HepG2 (cell line): ENCODE data around the gene POU6F1. TPM values are rescaled to one million over a fixed set of nuclear protein-coding genes. Genes with fewer than 3 reads are reported as not detected.

Experiments used
- ATAC-seq: fragments of 200-7000 bp; cut with Tn5 transposase; 3 replicates; pipeline ENCODE4 v1.9.1; 2020; ENCODE audit warnings: mild to moderate bottlenecking, moderate library complexity
- BruUV-seq: library from RNA; stranded (reverse); fragments of 400-500 nt; replicated peaks from 2 replicates; lab custom pipeline; 2021; lab: Mats Ljungman, UMichigan
- CTCF ChIA-PET: fragments of 300-600 bp; formaldehyde crosslinking; extraction: SDS; loops from one replicate; lab custom pipeline; 2021; ENCODE audit warnings: low total read pairs, inconsistent platforms, low intra/inter-chr PET ratio; lab: Yijun Ruan, JAX
- POLR2A ChIA-PET: fragments of 350-600 bp; sonication (Branson Sonifier 250); formaldehyde crosslinking; loops from one replicate; lab custom pipeline; 2020; ENCODE audit warnings: antibody characterized with exemption, inconsistent platforms; lab: Yijun Ruan, JAX
- DNase-seq: peaks from one replicate; pipeline ENCODE4 v3.0.0-alpha.2; 2015; ENCODE audit warnings: low spot score
- FAIRE-seq: peaks from 3 replicates; lab custom pipeline; 2011; peaks lifted over from hg19 to GRCh38; lab: Jason Lieb, UNC
- H2AFZ ChIP-seq: one replicate; pipeline ENCODE4 v1.6.1; 2011; ENCODE audit warnings: low read length, inconsistent platforms
- H3K27ac ChIP-seq: fragments of 300-600 bp; 3 replicates; pipeline ENCODE4 v1.8.0; 2011; ENCODE audit warnings: mixed run types, mild to moderate bottlenecking, mixed read lengths, low read length, inconsistent platforms; ENCODE audit not compliant: insufficient read depth; ENCODE audit errors: extremely low read length
- H3K27me3 ChIP-seq, 2 experiments: fragments of 200-600 bp in 1 of 2; 2 replicates in 1 of 2; 3 replicates in 1 of 2; pipeline versions ENCODE4 v1.6.0 to v1.8.0; 2011; ENCODE audit warnings: low read length in 2 of 2, mild to moderate bottlenecking in 2 of 2, moderate library complexity in 2 of 2, inconsistent platforms in 1 of 2; ENCODE audit not compliant: insufficient read depth in 2 of 2, control insufficient read depth in 1 of 2
- H3K36me3 ChIP-seq, 2 experiments: fragments of 200-600 bp in 1 of 2; replicated peaks in 1 of 2; 2 replicates in 1 of 2; 3 replicates in 1 of 2; pipeline versions ENCODE4 v1.5.1 to v1.8.0; 2011; ENCODE audit warnings: low read length in 2 of 2, inconsistent platforms in 1 of 2; ENCODE audit not compliant: insufficient read depth in 2 of 2, control insufficient read depth in 1 of 2
- H3K4me1 ChIP-seq: 2 replicates; pipeline ENCODE4 v1.5.1; 2012; ENCODE audit warnings: low read length, inconsistent platforms; ENCODE audit not compliant: insufficient read depth
- H3K4me2 ChIP-seq: 2 replicates; pipeline ENCODE4 v1.6.0; 2011; ENCODE audit warnings: low read depth, low read length, inconsistent platforms
- H3K4me3 ChIP-seq, 3 experiments: fragments of 200-600 bp in 1 of 3; sonication (generic), shearing (Covaris generic) in 1 of 3; replicated peaks in 1 of 3; 2 replicates each; pipeline ENCODE4 v1.5.1; 2011 to 2016; ENCODE audit warnings: low read length in 3 of 3, inconsistent platforms in 2 of 3, low read depth in 2 of 3, mild to moderate bottlenecking in 2 of 3, control low read depth in 1 of 3, mixed read lengths in 1 of 3; ENCODE audit not compliant: insufficient read depth in 1 of 3
- H3K79me2 ChIP-seq: one replicate; pipeline ENCODE4 v1.6.1; 2011; ENCODE audit warnings: low read length, inconsistent platforms; ENCODE audit not compliant: insufficient read depth
- H3K9ac ChIP-seq: 2 replicates; pipeline ENCODE4 v1.6.0; 2011; ENCODE audit warnings: mild to moderate bottlenecking, low read depth, low read length, inconsistent platforms; ENCODE audit not compliant: insufficient read depth
- H3K9me3 ChIP-seq: 2 replicates; pipeline ENCODE4 v1.5.1; 2012; ENCODE audit warnings: mild to moderate bottlenecking, low read length
- H4K20me1 ChIP-seq: 2 replicates; pipeline ENCODE4 v1.6.0; 2011; ENCODE audit warnings: inconsistent platforms, mild to moderate bottlenecking, low read length, moderate library complexity; ENCODE audit not compliant: insufficient read depth
- CREM ChIP-seq, 2 experiments: sonication (generic) in 1 of 2; formaldehyde crosslinking in 1 of 2; IDR thresholded peaks; 2 replicates each; pipeline versions ENCODE4 v1.4.0 to v1.6.1; 2016 to 2020; ENCODE audit warnings: antibody characterized with exemption in 1 of 2, mild to moderate bottlenecking in 1 of 2, missing genetic modification reagents in 1 of 2
- DMTF1 ChIP-seq: sonication (generic); formaldehyde crosslinking; IDR thresholded peaks from 2 replicates; pipeline ENCODE4 v1.4.0; 2020; ENCODE audit warnings: mild to moderate bottlenecking, missing genetic modification reagents
- HOXA3 ChIP-seq: sonication (generic); formaldehyde crosslinking; IDR thresholded peaks from 2 replicates; pipeline ENCODE4 v1.5.0; 2020; ENCODE audit warnings: missing genetic modification reagents
- MXI1 ChIP-seq: IDR thresholded peaks from 3 replicates; pipeline ENCODE4 v1.6.1; 2012; ENCODE audit warnings: low read depth, low read length, inconsistent platforms, borderline replicate concordance
- MYC ChIP-seq: sonication (generic); formaldehyde crosslinking; IDR thresholded peaks from 2 replicates; pipeline ENCODE4 v1.9.0; 2021; ENCODE audit warnings: missing genetic modification reagents, borderline replicate concordance
- SMAD3 ChIP-seq: sonication (generic); formaldehyde crosslinking; IDR thresholded peaks from 2 replicates; pipeline ENCODE4 v1.4.0; 2020; ENCODE audit warnings: missing genetic modification reagents
- ZNF460 ChIP-seq: sonication (generic); formaldehyde crosslinking; IDR thresholded peaks from 2 replicates; pipeline ENCODE4 v1.5.1; 2020; ENCODE audit warnings: missing genetic modification reagents, mild to moderate bottlenecking, borderline replicate concordance
- ZSCAN29 ChIP-seq: sonication (generic); formaldehyde crosslinking; conservative IDR thresholded peaks from 2 replicates; pipeline ENCODE4 v1.4.0; 2020; ENCODE audit warnings: mild to moderate bottlenecking, missing genetic modification reagents
- WGBS: methylation state at CpG from one replicate; pipeline ENCODE4 v1.1.6; 2017; ENCODE audit warnings: low lambda C conversion rate; 5-methylcytosine and 5-hydroxymethylcytosine counted together
- in situ Hi-C: cut with HindIII; loops from 2 replicates; pipeline ENCODE4 v1.10.0; 2017; ENCODE audit warnings: low pct_unique_long_range_greater_than_20kb; ENCODE audit not compliant: extremely low pct_ligation_motif_present
- intact Hi-C: fragments of 100-400 bp; cut with micrococcal nuclease; formaldehyde crosslinking; loops from one replicate; pipeline ENCODE4 v1.10.0; 2022; ENCODE audit not compliant: unreplicated experiment
- polyA plus RNA-seq, 8 experiments: library from polyadenylated mRNA; depleted of rRNA in 3 of 8; stranded (reverse) in 7 of 8; unstranded in 1 of 8; fragments of >200 nt; fragmentation: Illumina TruSeq in 4 of 8; extraction: Trizol in 4 of 8; gene quantifications; 2 replicates each; pipeline versions ENCODE4 v1.2.1 to v1.2.3, GENCODE V29; 2011 to 2016; ENCODE audit warnings: low read depth in 4 of 8, missing spikeins in 1 of 8, mixed read lengths in 1 of 8; ENCODE audit not compliant: insufficient read depth in 1 of 8
- total RNA-seq, 5 experiments: library from RNA; depleted of rRNA; stranded (reverse); fragments of >200 nt; fragmentation: Illumina TruSeq; extraction: Trizol; gene quantifications; 2 replicates each; pipeline ENCODE4 v1.2.3, GENCODE V29; 2016; ENCODE audit warnings: low read depth in 1 of 5
- TF ChIP-seq, protein P1 (sequence below): sonication (generic); formaldehyde crosslinking; IDR thresholded peaks from 2 replicates; pipeline ENCODE4 v1.4.0; 2020; ENCODE audit warnings: missing genetic modification reagents
- TF ChIP-seq, protein P2 (sequence below): IDR thresholded peaks from 2 replicates; pipeline ENCODE4 v1.6.1; 2016; ENCODE audit warnings: missing compliant biosample characterization, missing genetic modification reagents, borderline replicate concordance

POU6F1 gene
- total and polyA plus RNA-seq, 2 of the 13 experiments (the other 11 are each of a cell fraction or from before 2014, with no cell fraction given) = 0.48 to 0.51 TPM

DNA sequence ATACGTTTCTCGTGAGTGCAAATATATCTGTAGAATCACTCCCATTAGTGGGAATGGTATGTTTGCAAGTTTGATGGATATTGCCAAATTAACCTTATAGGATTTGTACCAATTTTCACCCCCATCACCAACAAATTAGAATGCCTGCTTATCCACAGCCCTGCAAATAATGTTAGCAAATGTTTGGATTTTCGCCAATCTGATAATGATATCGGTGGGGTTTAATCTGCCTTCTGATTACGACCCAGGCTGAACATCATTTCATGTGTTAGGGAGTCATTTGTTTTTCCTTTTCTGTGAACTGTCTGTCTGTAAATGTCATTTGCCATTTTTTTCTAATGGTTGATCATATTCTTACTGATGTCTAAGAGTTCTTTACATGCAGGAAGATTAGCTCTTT, 16.7 kb upstream of the POU6F1 start:
- H3K79me2 ChIP-seq = no peaks in the 10 kb centered on the region
- DNase-seq (no peak), FAIRE-seq (no peak), ATAC-seq (no peak)
- peaks cover 5% of the 10 kb centered on the region for H3K4me1 ChIP-seq
- no peak overlapping the region for H3K4me2 ChIP-seq
- H3K36me3 ChIP-seq = no peaks in the 10 kb centered on the region
- H3K9me3 ChIP-seq = no peaks in the 10 kb centered on the region
- H3K4me3 ChIP-seq = no peak overlapping the region
- BruUV-seq = no TSS peak
- no peak overlapping the region for H3K9ac ChIP-seq
- intact Hi-C loops (no loop called here), in situ Hi-C loops (no loop called here)
- H4K20me1 ChIP-seq = no peaks in the 10 kb centered on the region
- H2AFZ ChIP-seq = no peak overlapping the region
- no peaks in the 10 kb centered on the region; a peak in 1 of 5 replicates for H3K27me3 ChIP-seq
- WGBS = 59% methylated on average over 5 of the region's 5 CpGs
- POLR2A ChIA-PET = no interaction called here
- CTCF ChIA-PET = no interaction called here
- TF ChIP-seq SMAD3 = no peak
- no peak for TF ChIP-seq ZSCAN29
- TF ChIP-seq, protein P1, sequence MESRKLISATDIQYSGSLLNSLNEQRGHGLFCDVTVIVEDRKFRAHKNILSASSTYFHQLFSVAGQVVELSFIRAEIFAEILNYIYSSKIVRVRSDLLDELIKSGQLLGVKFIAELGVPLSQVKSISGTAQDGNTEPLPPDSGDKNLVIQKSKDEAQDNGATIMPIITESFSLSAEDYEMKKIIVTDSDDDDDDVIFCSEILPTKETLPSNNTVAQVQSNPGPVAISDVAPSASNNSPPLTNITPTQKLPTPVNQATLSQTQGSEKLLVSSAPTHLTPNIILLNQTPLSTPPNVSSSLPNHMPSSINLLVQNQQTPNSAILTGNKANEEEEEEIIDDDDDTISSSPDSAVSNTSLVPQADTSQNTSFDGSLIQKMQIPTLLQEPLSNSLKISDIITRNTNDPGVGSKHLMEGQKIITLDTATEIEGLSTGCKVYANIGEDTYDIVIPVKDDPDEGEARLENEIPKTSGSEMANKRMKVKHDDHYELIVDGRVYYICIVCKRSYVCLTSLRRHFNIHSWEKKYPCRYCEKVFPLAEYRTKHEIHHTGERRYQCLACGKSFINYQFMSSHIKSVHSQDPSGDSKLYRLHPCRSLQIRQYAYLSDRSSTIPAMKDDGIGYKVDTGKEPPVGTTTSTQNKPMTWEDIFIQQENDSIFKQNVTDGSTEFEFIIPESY (CRISPR knock-in tag) = no peak
- no peak overlapping the region for H3K27ac ChIP-seq

DNA sequence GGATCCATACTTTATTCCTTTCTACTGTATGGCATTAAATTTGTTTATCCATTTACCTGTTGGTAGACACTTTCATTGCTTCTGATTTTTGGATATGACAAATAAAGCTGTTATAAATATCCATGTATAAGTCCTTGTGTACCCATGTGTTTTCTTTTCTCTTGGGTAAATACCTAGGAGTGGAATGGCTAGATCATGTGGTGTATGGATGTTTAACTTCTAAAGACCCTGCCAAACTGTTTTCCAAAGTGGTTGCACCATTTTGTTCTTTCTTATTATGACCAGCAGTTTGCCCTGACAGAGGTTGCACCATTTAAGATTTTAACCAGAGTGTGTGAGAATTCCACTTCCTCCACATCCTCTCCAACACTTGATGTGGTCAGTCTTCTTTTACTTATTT, 14.8 kb upstream of the POU6F1 start:
- Histone ChIP-seq H3K9ac (no peak overlapping the region), H3K79me2 (no peaks in the 10 kb centered on the region), H3K27ac (no peak overlapping the region), H3K9me3 (no peaks in the 10 kb centered on the region), H3K4me2 (no peak overlapping the region), H3K4me1 (peaks cover 11% of the 10 kb centered on the region; the same call in 1 of the 2 replicates), H3K36me3 (no peaks in the 10 kb centered on the region), H2AFZ (no peak overlapping the region), H3K4me3 (no peak overlapping the region), H4K20me1 (no peaks in the 10 kb centered on the region), H3K27me3 (no peaks in the 10 kb centered on the region)
- FAIRE-seq (no peak), ATAC-seq (no peak), DNase-seq (no peak)
- in situ Hi-C loops = no loop called here
- CTCF ChIA-PET = no interaction called here
- intact Hi-C loops = no loop called here
- POLR2A ChIA-PET = no interaction called here
- no TSS peak for BruUV-seq
- TF ChIP-seq, protein P2, sequence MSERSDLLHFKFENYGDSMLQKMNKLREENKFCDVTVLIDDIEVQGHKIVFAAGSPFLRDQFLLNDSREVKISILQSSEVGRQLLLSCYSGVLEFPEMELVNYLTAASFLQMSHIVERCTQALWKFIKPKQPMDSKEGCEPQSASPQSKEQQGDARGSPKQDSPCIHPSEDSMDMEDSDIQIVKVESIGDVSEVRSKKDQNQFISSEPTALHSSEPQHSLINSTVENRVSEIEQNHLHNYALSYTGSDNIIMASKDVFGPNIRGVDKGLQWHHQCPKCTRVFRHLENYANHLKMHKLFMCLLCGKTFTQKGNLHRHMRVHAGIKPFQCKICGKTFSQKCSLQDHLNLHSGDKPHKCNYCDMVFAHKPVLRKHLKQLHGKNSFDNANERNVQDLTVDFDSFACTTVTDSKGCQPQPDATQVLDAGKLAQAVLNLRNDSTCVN (CRISPR knock-in tag) = no peak
- TF ChIP-seq MXI1 (no peak), ZNF460 (CRISPR knock-in tag) (no peak), CREM (IDR thresholded peaks at IDR 0.05) (no peak), CREM (CRISPR knock-in tag; IDR thresholded peaks at IDR 0.05) (no peak), MYC (no peak), DMTF1 (no peak), HOXA3 (CRISPR knock-in tag) (no peak)
